ENCODE measurements around the gene ABCG2. TPM values are rescaled to one million over a fixed set of nuclear protein-coding genes. Genes with fewer than 3 reads are reported as not detected.

Gene ABCG2
- total RNA-seq, 2 donors from 2014 or later: 0.31 to 4.0 TPM

DNA sequence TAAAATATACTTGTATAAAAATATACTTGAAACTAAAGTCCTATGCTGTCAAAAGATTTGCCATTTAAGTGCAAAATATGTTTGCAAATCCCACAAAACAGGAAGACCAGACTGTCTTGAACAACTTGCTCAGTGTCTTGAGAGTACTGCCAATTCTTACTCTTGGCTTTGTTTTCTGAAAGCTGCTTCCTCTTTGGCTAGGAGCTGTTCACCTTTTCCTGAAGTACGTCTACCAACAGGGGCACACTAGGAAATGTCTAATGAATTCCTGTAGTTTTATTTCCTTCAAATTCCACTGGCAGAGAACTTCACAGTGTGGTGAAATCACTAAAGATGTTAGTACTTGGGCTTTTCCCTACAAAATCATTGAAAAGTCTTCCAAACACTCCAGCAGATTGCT lies 46.4 kb upstream of the ABCG2 start:
- H3K9ac ChIP-seq (ENCODE audit: extremely low read depth, low read length, poor library complexity, severe bottlenecking): no peak overlapping the region
- 75% methylated on average over 1 of the region's 1 CpG; no CpG with 5 or more reads in 1 of the 2 experiments for WGBS, 2 experiments (ENCODE audit: insufficient coverage in 1 of 2, insufficient read length in 1 of 2)

GRCh38 chr4:88202443-88202842 lies 44.0 kb upstream of the ABCG2 start:
- no peaks in the 10 kb centered on the region for H3K36me3 ChIP-seq (ENCODE audit: control insufficient read depth, insufficient read depth, low read length)
- WGBS, 2 experiments (ENCODE audit: insufficient coverage in 1 of 2, insufficient read length in 1 of 2): 83 to 100% methylated on average over 2 to 6 of the region's 6 CpGs
- H3K27ac ChIP-seq (ENCODE audit: low read depth, low read length): no peak overlapping the region
- Mint-ChIP-seq H3K9me3 (no peaks in the 10 kb centered on the region), H3K27ac (no peak overlapping the region), H3K36me3 (ENCODE audit: low read depth) (no peaks in the 10 kb centered on the region), H3K27me3 (ENCODE audit: insufficient read depth) (no peaks in the 10 kb centered on the region), H3K4me3 (no peak overlapping the region), H3K4me1 (peaks cover 3% of the 10 kb centered on the region)
- H3K9me3 ChIP-seq (ENCODE audit: control insufficient read depth, low read length): no peaks in the 10 kb centered on the region
- TF ChIP-seq CTCF (conservative IDR thresholded peaks at IDR 0.05): no peak
- H3K4me1 ChIP-seq (ENCODE audit: control insufficient read depth, insufficient read depth, low read length): no peaks in the 10 kb centered on the region
- peak; percentile 62 for DNase-seq
- H3K9ac ChIP-seq (ENCODE audit: extremely low read depth, low read length, poor library complexity, severe bottlenecking): no peak overlapping the region
- H3K27me3 ChIP-seq (ENCODE audit: control insufficient read depth, insufficient read depth, low read length, poor library complexity, severe bottlenecking): peaks cover 4% of the 10 kb centered on the region
- no peak overlapping the region for H3K4me3 ChIP-seq (ENCODE audit: low read length)

More for the DNA sequence above, 46.4 kb upstream of the ABCG2 start:
- H3K36me3 Mint-ChIP-seq (ENCODE audit: low read depth): no peaks in the 10 kb centered on the region
- H3K9me3 ChIP-seq (ENCODE audit: control insufficient read depth, low read length): no peaks in the 10 kb centered on the region
- H3K27me3 Mint-ChIP-seq (ENCODE audit: insufficient read depth): no peaks in the 10 kb centered on the region
- H3K4me1 ChIP-seq (ENCODE audit: control insufficient read depth, insufficient read depth, low read length): no peaks in the 10 kb centered on the region
- no peaks in the 10 kb centered on the region for H3K9me3 Mint-ChIP-seq
- H3K27ac ChIP-seq (ENCODE audit: low read depth, low read length): no peak overlapping the region
- H3K4me1 Mint-ChIP-seq: peaks cover 5% of the 10 kb centered on the region
- no peak for TF ChIP-seq CTCF (conservative IDR thresholded peaks at IDR 0.05)
- H3K36me3 ChIP-seq (ENCODE audit: control insufficient read depth, insufficient read depth, low read length): no peaks in the 10 kb centered on the region
- H3K27me3 ChIP-seq (ENCODE audit: control insufficient read depth, insufficient read depth, low read length, poor library complexity, severe bottlenecking): no peaks in the 10 kb centered on the region
- no peak for DNase-seq
- no peak overlapping the region for H3K27ac Mint-ChIP-seq
- no peak overlapping the region for H3K4me3 ChIP-seq (ENCODE audit: low read length)
- H3K4me3 Mint-ChIP-seq: no peak overlapping the region

DNA sequence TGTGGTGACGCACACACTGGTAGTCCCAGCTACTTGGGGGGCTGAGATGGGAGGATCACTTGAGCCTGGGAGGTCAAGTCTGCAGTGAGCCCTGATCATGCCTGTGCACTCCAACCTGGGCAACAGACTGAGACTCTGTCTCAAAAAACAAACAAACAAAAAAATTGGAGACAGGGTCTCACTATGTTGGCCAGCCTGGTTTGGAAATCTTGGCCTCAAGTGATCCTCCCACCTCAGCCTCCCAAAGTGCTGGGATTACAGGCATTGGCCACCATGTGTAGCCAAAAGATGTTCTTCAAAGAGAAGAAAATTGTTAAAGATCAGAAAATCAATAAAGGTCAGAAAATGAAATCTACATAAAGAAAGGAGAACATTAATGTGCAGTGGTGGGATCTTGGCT lies 41.7 kb upstream of the ABCG2 start:
- no peak overlapping the region for H3K27ac Mint-ChIP-seq
- DNase-seq: no peak
- no peaks in the 10 kb centered on the region for H3K9me3 Mint-ChIP-seq
- no peak for TF ChIP-seq CTCF (conservative IDR thresholded peaks at IDR 0.05)
- no peaks in the 10 kb centered on the region for H3K27me3 Mint-ChIP-seq (ENCODE audit: insufficient read depth)
- Histone ChIP-seq H3K4me3 (ENCODE audit: low read length) (no peak overlapping the region), H3K4me1 (ENCODE audit: control insufficient read depth, insufficient read depth, low read length) (peaks cover 7% of the 10 kb centered on the region), H3K27me3 (ENCODE audit: control insufficient read depth, insufficient read depth, low read length, poor library complexity, severe bottlenecking) (peaks cover 10% of the 10 kb centered on the region), H3K36me3 (ENCODE audit: control insufficient read depth, insufficient read depth, low read length) (no peaks in the 10 kb centered on the region), H3K9me3 (ENCODE audit: control insufficient read depth, low read length) (no peaks in the 10 kb centered on the region), H3K27ac (ENCODE audit: low read depth, low read length) (no peak overlapping the region), H3K9ac (ENCODE audit: extremely low read depth, low read length, poor library complexity, severe bottlenecking) (no peak overlapping the region)
- no peaks in the 10 kb centered on the region for H3K36me3 Mint-ChIP-seq (ENCODE audit: low read depth)
- WGBS, 2 experiments (ENCODE audit: insufficient coverage in 1 of 2, insufficient read length in 1 of 2): 95% methylated on average over 1 of the region's 1 CpG; no CpG with 5 or more reads in 1 of the 2 experiments
- H3K4me3 Mint-ChIP-seq: no peak overlapping the region
- peaks cover 22% of the 10 kb centered on the region for H3K4me1 Mint-ChIP-seq
